Smooth muscle cell (in vitro differentiated cells): ENCODE data around the gene CAMTA1. TPM values are rescaled to one million over a fixed set of nuclear protein-coding genes. Genes with fewer than 3 reads are reported as not detected.

Experiments used
- DNase-seq: peaks from one replicate; lab custom pipeline; 2025; ENCODE audit not compliant: unreplicated experiment; lab: John Stamatoyannopoulos, UW
- H2AFZ ChIP-seq: fragments of 200-600 bp; sonication (generic); 2 replicates; pipeline ENCODE4 v1.6.0; 2016; ENCODE audit warnings: antibody characterized with exemption, low read depth, mild to moderate bottlenecking
- H3F3A ChIP-seq: fragments of 200-600 bp; sonication (generic); 2 replicates; pipeline ENCODE4 v1.6.0; 2017; ENCODE audit warnings: antibody characterized with exemption, low read depth
- H3K27ac ChIP-seq: fragments of 200-600 bp; sonication (generic); 2 replicates; pipeline ENCODE4 v1.5.1; 2016; ENCODE audit warnings: low read depth, mild to moderate bottlenecking
- H3K27me3 ChIP-seq: fragments of 200-600 bp; sonication (generic); 2 replicates; pipeline ENCODE4 v1.6.1; 2016; ENCODE audit warnings: low read depth, mild to moderate bottlenecking
- H3K36me3 ChIP-seq: fragments of 200-600 bp; sonication (generic); 2 replicates; pipeline ENCODE4 v1.5.1; 2016; ENCODE audit warnings: low read depth
- H3K4me1 ChIP-seq: fragments of 200-600 bp; sonication (generic); 2 replicates; pipeline ENCODE4 v1.5.1; 2016; ENCODE audit warnings: low read depth
- H3K4me2 ChIP-seq: fragments of 200-600 bp; sonication (generic); 2 replicates; pipeline ENCODE4 v1.6.0; 2016; ENCODE audit warnings: mild to moderate bottlenecking
- H3K4me3 ChIP-seq: fragments of 200-600 bp; sonication (generic); 2 replicates; pipeline ENCODE4 v1.5.1; 2016; ENCODE audit warnings: mild to moderate bottlenecking
- H3K79me2 ChIP-seq: fragments of 200-600 bp; sonication (generic); 2 replicates; pipeline ENCODE4 v1.6.0; 2016; ENCODE audit warnings: low read depth, mild to moderate bottlenecking
- H3K9ac ChIP-seq: fragments of 200-600 bp; sonication (generic); 2 replicates; pipeline ENCODE4 v1.6.0; 2016; ENCODE audit warnings: low read depth
- H3K9me3 ChIP-seq: fragments of 200-600 bp; sonication (generic); replicated peaks from 2 replicates; pipeline ENCODE4 v1.5.1; 2016; ENCODE audit warnings: low read depth
- H4K20me1 ChIP-seq: fragments of 200-600 bp; sonication (generic); 2 replicates; pipeline ENCODE4 v1.6.0; 2016; ENCODE audit warnings: low read depth
- CTCF ChIP-seq: fragments of 200-600 bp; sonication (generic); IDR thresholded peaks from 2 replicates; pipeline ENCODE4 v1.5.1; 2017; ENCODE audit warnings: borderline replicate concordance, mild to moderate bottlenecking, antibody characterized with exemption; ENCODE audit not compliant: insufficient read depth, poor library complexity, severe bottlenecking
- WGBS: methylation state at CpG from one replicate; pipeline ENCODE4 v1.1.7; 2016; ENCODE audit warnings: low lambda C conversion rate; 5-methylcytosine and 5-hydroxymethylcytosine counted together
- polyA plus RNA-seq: library from polyadenylated mRNA; unstranded; fragments of >200 nt; fragmentation: Nextera tagmentation; extraction: Ambion mirVana; gene quantifications from 2 replicates; pipeline ENCODE4 v1.2.1, GENCODE V29; 2016
- total RNA-seq: library from RNA; depleted of rRNA; stranded (reverse); fragments of >200 nt; gene quantifications from 2 replicates; pipeline ENCODE4 v1.2.3, GENCODE V29; 2014

The CAMTA1 gene
- total and polyA plus RNA-seq, 2 experiments from 2014 or later = 139 to 145 TPM

GRCh38 chr1:7225711-7226505 is 440.7 kb downstream of the CAMTA1 start:
- no peaks in the 10 kb centered on the region for H3K36me3 ChIP-seq
- peaks cover 4% of the 10 kb centered on the region for H3K4me1 ChIP-seq
- H2AFZ ChIP-seq = no peak overlapping the region
- no peak overlapping the region for H3K27ac ChIP-seq
- TF ChIP-seq CTCF = no peak
- H3F3A ChIP-seq = no peaks in the 10 kb centered on the region
- 89% methylated on average over 11 of the region's 11 CpGs for WGBS
- no peak overlapping the region for H3K4me2 ChIP-seq
- DNase-seq = no peak
- no peaks in the 10 kb centered on the region for H3K9me3 ChIP-seq
- no peaks in the 10 kb centered on the region for H3K79me2 ChIP-seq
- H3K27me3 ChIP-seq = no peaks in the 10 kb centered on the region
- no peak overlapping the region for H3K4me3 ChIP-seq
- H4K20me1 ChIP-seq = no peaks in the 10 kb centered on the region
- no peak overlapping the region for H3K9ac ChIP-seq

- Histone ChIP-seq H3K27ac (no peak overlapping the region), H3K4me2 (no peak overlapping the region), H3K9me3 (no peaks in the 10 kb centered on the region), H3K36me3 (no peaks in the 10 kb centered on the region), H3K4me1 (no peaks in the 10 kb centered on the region), H3F3A (no peaks in the 10 kb centered on the region), H2AFZ (no peak overlapping the region), H3K79me2 (no peaks in the 10 kb centered on the region), H4K20me1 (no peaks in the 10 kb centered on the region), H3K27me3 (no peaks in the 10 kb centered on the region), H3K4me3 (no peak overlapping the region), H3K9ac (no peak overlapping the region)
- no peak for TF ChIP-seq CTCF
- DNase-seq = no peak
- 97% methylated on average over 5 of the region's 5 CpGs for WGBS
Observed at GRCh38 chr1:7227654-7228053, 442.4 kb downstream of the CAMTA1 start.

GRCh38 chr1:7228252-7228961 is 443.2 kb downstream of the CAMTA1 start:
- no peak overlapping the region for H2AFZ ChIP-seq

More at GRCh38 chr1:7228252-7228961, 443.2 kb downstream of the CAMTA1 start:
- no peak for TF ChIP-seq CTCF
- Histone ChIP-seq H4K20me1 (no peaks in the 10 kb centered on the region), H3K9me3 (no peaks in the 10 kb centered on the region), H3K4me3 (no peak overlapping the region), H3F3A (no peaks in the 10 kb centered on the region), H3K36me3 (no peaks in the 10 kb centered on the region), H3K9ac (no peak overlapping the region), H3K27me3 (no peaks in the 10 kb centered on the region), H3K27ac (no peak overlapping the region), H3K4me2 (no peak overlapping the region), H3K79me2 (no peaks in the 10 kb centered on the region), H3K4me1 (no peaks in the 10 kb centered on the region)
- DNase-seq = no peak
- WGBS = 87% methylated on average over 17 of the region's 17 CpGs
